Activated CD4-positive, alpha-beta T cell treated with anti-CD3 and anti-CD28 coated beads for 36 hours (primary cell): Measurements from ENCODE around the gene KCNMA1. TPM values are rescaled to one million over a fixed set of nuclear protein-coding genes. Genes with fewer than 3 reads are reported as not detected.

Source experiments
- ATAC-seq: fragments of 200-7000 bp; cut with Tn5 transposase; one replicate; pipeline ENCODE4 v1.10.0; 2021; ENCODE audit warnings: mild to moderate bottlenecking, moderate library complexity
- CTCF ChIA-PET: fragments of 350-600 bp; sonication (Branson Sonifier 250); formaldehyde crosslinking; loops from one replicate; lab custom pipeline; 2021; ENCODE audit warnings: antibody characterized with exemption; lab: Charles Lee
- POLR2A ChIA-PET: fragments of 350-600 bp; sonication (Branson Sonifier 250); formaldehyde crosslinking; loops from one replicate; lab custom pipeline; 2021; ENCODE audit warnings: antibody characterized with exemption, inconsistent platforms; lab: Charles Lee
- DNase-seq: peaks from one replicate; pipeline ENCODE4 v3.0.0-alpha.2; 2020
- H3K27ac Mint-ChIP-seq: one replicate; pipeline ENCODE4 v1.8.0; 2021; ENCODE audit warnings: mixed read lengths
- H3K27me3 Mint-ChIP-seq: one replicate; pipeline ENCODE4 v1.8.0; 2021; ENCODE audit warnings: mixed read lengths
- H3K36me3 Mint-ChIP-seq: one replicate; pipeline ENCODE4 v1.8.0; 2021; ENCODE audit warnings: low read depth, mixed read lengths
- H3K4me1 Mint-ChIP-seq: one replicate; pipeline ENCODE4 v1.8.0; 2021; ENCODE audit warnings: mixed read lengths
- H3K4me3 Mint-ChIP-seq: one replicate; pipeline ENCODE4 v1.8.0; 2021; ENCODE audit warnings: mild to moderate bottlenecking, moderate library complexity, mixed read lengths
- H3K9me3 Mint-ChIP-seq: one replicate; pipeline ENCODE4 v1.8.0; 2021; ENCODE audit warnings: low read depth, mixed read lengths
- intact Hi-C, 2 experiments: fragments of 100-400 bp; cut with DNase I in 1 of 2; cut with micrococcal nuclease in 1 of 2; formaldehyde crosslinking; loops; one replicate each; pipeline versions ENCODE4 v1.14.2 to v1.15.1; 2022 to 2024; cut with DNase I, micrococcal nuclease
- total RNA-seq, 2 experiments: library from RNA; stranded (reverse); gene quantifications; one replicate each; pipeline ENCODE4 v1.2.3, GENCODE V29; 2021

KCNMA1 gene
- total RNA-seq, 2 experiments from 2014 or later: 0.18 TPM; not detected in 1

- Mint-ChIP-seq H3K36me3 (no peaks in the 10 kb centered on the region), H3K4me1 (no peaks in the 10 kb centered on the region), H3K27ac (no peak overlapping the region), H3K4me3 (no peak overlapping the region), H3K27me3 (peaks cover 13% of the 10 kb centered on the region), H3K9me3 (no peaks in the 10 kb centered on the region)
- ATAC-seq (no peak), DNase-seq (no peak)
- intact Hi-C loops: no loop called here
- ChIA-PET CTCF (no interaction called here), POLR2A (no interaction called here)
Observed at GRCh38 chr10:77207828-77208185, 429.8 kb downstream of the KCNMA1 start.

DNA sequence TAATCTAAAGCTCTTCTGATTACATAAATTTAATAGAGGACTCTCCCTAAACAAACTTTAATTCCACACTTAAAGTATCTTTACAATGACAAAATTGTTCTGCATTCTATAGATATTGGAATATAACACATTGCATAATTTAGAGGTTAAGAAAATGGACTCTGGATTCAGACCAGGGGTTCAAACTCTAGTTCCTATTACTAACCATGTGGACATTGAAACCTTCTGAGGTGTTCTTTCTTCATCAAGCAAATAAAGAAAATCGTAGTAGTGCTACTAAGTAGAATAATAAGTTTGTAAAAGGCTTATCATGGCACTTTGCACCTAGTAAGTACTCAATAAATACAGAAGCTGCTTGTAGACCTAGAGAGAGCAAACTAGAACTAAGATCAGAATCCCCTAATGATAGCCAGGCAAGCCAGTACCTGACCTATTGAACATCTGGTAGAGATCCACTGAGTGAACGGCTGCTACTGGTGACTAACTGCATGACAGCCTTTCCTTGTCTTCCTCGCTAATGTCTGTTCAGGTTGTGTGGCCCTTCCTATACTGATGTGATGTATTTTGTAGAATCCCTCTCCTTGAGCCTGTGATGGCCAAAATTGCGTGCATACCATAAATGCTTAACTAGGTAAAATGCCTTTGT is 430.3 kb downstream of the KCNMA1 start:
- H3K27me3 Mint-ChIP-seq: peaks cover 14% of the 10 kb centered on the region
- no peak overlapping the region for H3K4me3 Mint-ChIP-seq
- H3K9me3 Mint-ChIP-seq: no peaks in the 10 kb centered on the region
- H3K4me1 Mint-ChIP-seq: no peaks in the 10 kb centered on the region
- H3K36me3 Mint-ChIP-seq: no peaks in the 10 kb centered on the region
- POLR2A ChIA-PET: no interaction called here
- ATAC-seq: no peak
- no peak for DNase-seq
- H3K27ac Mint-ChIP-seq: no peak overlapping the region
- intact Hi-C loops: no loop called here
- CTCF ChIA-PET: no interaction called here

GRCh38 chr10:77205135-77205534 is 432.5 kb downstream of the KCNMA1 start:
- H3K4me3 Mint-ChIP-seq: no peak overlapping the region
- H3K27me3 Mint-ChIP-seq: peaks cover 19% of the 10 kb centered on the region
- H3K36me3 Mint-ChIP-seq: no peaks in the 10 kb centered on the region
- H3K27ac Mint-ChIP-seq: no peak overlapping the region
- H3K4me1 Mint-ChIP-seq: no peaks in the 10 kb centered on the region
- no peak for ATAC-seq
- DNase-seq: no peak
- intact Hi-C loops: no loop called here
- POLR2A ChIA-PET: no interaction called here
- no peaks in the 10 kb centered on the region for H3K9me3 Mint-ChIP-seq
- CTCF ChIA-PET: no interaction called here

DNA sequence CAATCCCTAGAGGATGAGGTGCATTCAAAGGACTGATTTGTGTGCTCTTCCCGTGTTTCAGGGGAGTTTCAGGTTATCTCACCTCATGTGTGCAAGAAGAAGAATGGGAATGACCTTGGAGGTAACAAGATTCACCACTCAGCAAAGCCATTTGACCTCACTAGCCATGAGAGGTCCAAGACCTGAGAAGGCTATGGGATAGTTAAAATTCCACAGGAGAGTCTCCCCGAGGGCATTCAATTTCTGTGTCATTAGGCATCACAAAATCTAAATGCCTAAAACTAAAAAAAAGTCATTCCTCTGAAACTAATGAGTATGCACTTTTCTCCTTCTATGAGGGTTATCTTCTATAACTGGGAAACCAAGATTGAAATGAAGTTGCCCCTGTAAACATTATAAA is 433.4 kb downstream of the KCNMA1 start:
- peaks cover 19% of the 10 kb centered on the region for H3K27me3 Mint-ChIP-seq
- H3K9me3 Mint-ChIP-seq: no peaks in the 10 kb centered on the region
- POLR2A ChIA-PET: no interaction called here
- intact Hi-C loops: no loop called here
- CTCF ChIA-PET: interaction anchor here (0.7 kb wide), 1 partner anchor 1069 kb away, joined by 3 read pairs; no protein-coding TSS in a partner anchor
- H3K36me3 Mint-ChIP-seq: no peaks in the 10 kb centered on the region
- no peaks in the 10 kb centered on the region for H3K4me1 Mint-ChIP-seq
- DNase-seq (no peak), ATAC-seq (no peak)
- no peak overlapping the region for H3K4me3 Mint-ChIP-seq
- no peak overlapping the region for H3K27ac Mint-ChIP-seq

DNA sequence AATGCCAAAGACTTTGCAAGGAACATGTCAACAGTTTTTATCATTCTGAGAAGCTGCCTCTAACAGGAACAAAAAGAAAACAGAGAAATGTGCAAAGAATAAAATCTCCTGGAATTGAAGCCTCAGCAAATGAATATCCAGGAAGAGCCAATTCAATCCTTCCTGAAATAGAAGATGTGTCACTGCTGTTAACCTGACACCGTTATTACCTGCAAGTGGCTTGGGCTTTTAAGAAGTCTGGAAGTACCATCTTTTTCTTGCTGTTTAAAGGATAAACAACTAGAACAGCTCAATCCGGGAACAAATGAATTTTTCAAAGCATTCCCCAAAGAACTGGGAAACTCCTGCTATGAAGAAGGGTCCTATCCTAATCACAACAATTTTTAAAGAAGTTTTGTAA is 434.8 kb downstream of the KCNMA1 start:
- Mint-ChIP-seq H3K4me1 (no peaks in the 10 kb centered on the region), H3K27me3 (peaks cover 19% of the 10 kb centered on the region), H3K36me3 (no peaks in the 10 kb centered on the region), H3K4me3 (no peak overlapping the region), H3K27ac (no peak overlapping the region), H3K9me3 (no peaks in the 10 kb centered on the region)
- intact Hi-C loops: no loop called here
- DNase-seq (no peak), ATAC-seq (no peak)
- ChIA-PET CTCF (interaction anchor here (0.9 kb wide), 1 partner anchor 16 kb away, joined by 3 read pairs; no protein-coding TSS in a partner anchor), POLR2A (no interaction called here)

GRCh38 chr10:77201135-77202106 is 436.2 kb downstream of the KCNMA1 start:
- H3K4me3 Mint-ChIP-seq: no peak overlapping the region
- ATAC-seq (no peak), DNase-seq (no peak)
- CTCF ChIA-PET: no interaction called here
- intact Hi-C loops: no loop called here
- H3K4me1 Mint-ChIP-seq: no peaks in the 10 kb centered on the region
- POLR2A ChIA-PET: no interaction called here
- H3K9me3 Mint-ChIP-seq: no peaks in the 10 kb centered on the region
- peaks cover 16% of the 10 kb centered on the region for H3K27me3 Mint-ChIP-seq
- H3K27ac Mint-ChIP-seq: no peak overlapping the region
- no peaks in the 10 kb centered on the region for H3K36me3 Mint-ChIP-seq

DNA sequence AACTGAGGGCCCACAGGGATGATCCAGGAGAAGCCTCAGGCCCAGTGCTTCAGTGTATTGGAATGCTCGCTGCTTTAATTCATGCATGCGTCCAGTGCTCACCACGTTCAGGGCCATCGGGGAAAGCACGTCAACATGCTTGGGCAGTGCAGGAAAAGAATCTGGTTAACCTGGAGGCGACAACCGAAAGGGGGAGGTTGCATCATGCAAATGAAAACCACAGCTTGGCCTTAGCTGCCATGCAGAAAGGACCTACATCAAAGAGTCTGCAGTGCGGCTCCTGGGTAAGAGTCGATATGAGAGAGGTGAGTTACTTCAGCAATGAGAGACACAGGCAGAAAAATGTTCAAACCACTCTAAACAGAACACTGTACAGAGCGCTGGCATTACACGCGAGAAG is 440.1 kb downstream of the KCNMA1 start:
- no peak for ATAC-seq
- Mint-ChIP-seq H3K27me3 (peaks cover 10% of the 10 kb centered on the region), H3K4me1 (no peaks in the 10 kb centered on the region), H3K27ac (no peak overlapping the region), H3K36me3 (no peaks in the 10 kb centered on the region), H3K9me3 (no peaks in the 10 kb centered on the region), H3K4me3 (no peak overlapping the region)
- DNase-seq: no peak
- ChIA-PET CTCF (no interaction called here), POLR2A (no interaction called here)
- intact Hi-C loops: no loop called here

- no peaks in the 10 kb centered on the region for H3K9me3 Mint-ChIP-seq
- ATAC-seq (no peak), DNase-seq (no peak)
- H3K27ac Mint-ChIP-seq: no peak overlapping the region
- no peaks in the 10 kb centered on the region for H3K4me1 Mint-ChIP-seq
- peaks cover 6% of the 10 kb centered on the region for H3K27me3 Mint-ChIP-seq
- no peaks in the 10 kb centered on the region for H3K36me3 Mint-ChIP-seq
- CTCF ChIA-PET: no interaction called here
- POLR2A ChIA-PET: no interaction called here
- no peak overlapping the region for H3K4me3 Mint-ChIP-seq
- intact Hi-C loops: no loop called here
Observed at GRCh38 chr10:77196614-77197013, 441.0 kb downstream of the KCNMA1 start.

DNA sequence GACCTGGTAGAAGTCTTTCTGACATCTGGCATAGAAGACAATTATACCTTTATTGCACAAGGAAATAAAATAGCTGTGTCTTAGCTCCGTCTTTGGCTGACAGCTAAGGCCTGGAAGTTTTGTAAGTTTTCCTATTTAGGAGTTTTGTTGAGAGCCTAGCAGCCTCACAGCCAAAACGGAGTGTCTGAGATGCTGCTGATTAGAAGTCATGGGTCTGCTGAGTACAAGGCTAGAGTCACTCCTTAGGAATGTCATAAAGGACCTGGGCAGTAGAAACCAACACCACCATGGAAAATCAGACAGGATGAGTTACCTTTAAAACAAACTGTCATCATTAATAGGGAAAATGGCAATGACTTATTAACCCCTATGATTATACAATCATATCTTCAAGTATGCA is 442.5 kb downstream of the KCNMA1 start:
- ChIA-PET POLR2A (no interaction called here), CTCF (interaction anchor here (0.6 to 0.9 kb wide), 2 partner anchors 11 to 21 kb away, joined by 3 read pairs; no protein-coding TSS in a partner anchor)
- intact Hi-C loops: no loop called here
- no peaks in the 10 kb centered on the region for H3K9me3 Mint-ChIP-seq
- no peaks in the 10 kb centered on the region for H3K4me1 Mint-ChIP-seq
- no peak overlapping the region for H3K4me3 Mint-ChIP-seq
- H3K27ac Mint-ChIP-seq: no peak overlapping the region
- DNase-seq (no peak), ATAC-seq (no peak)
- H3K27me3 Mint-ChIP-seq: peaks cover 4% of the 10 kb centered on the region
- no peaks in the 10 kb centered on the region for H3K36me3 Mint-ChIP-seq

GRCh38 chr10:77193001-77193400 is 444.6 kb downstream of the KCNMA1 start:
- peaks cover 10% of the 10 kb centered on the region for H3K27me3 Mint-ChIP-seq
- no peaks in the 10 kb centered on the region for H3K4me1 Mint-ChIP-seq
- H3K4me3 Mint-ChIP-seq: no peak overlapping the region
- H3K9me3 Mint-ChIP-seq: no peaks in the 10 kb centered on the region
- ATAC-seq: no peak
- no peak overlapping the region for H3K27ac Mint-ChIP-seq
- CTCF ChIA-PET: no interaction called here
- no peaks in the 10 kb centered on the region for H3K36me3 Mint-ChIP-seq
- no peak for DNase-seq
- POLR2A ChIA-PET: interaction anchor here (0.7 kb wide), 1 partner anchor 1698 kb away, joined by 3 read pairs; no protein-coding TSS in a partner anchor
- intact Hi-C loops: no loop called here

GRCh38 chr10:77192402-77192801 is 445.2 kb downstream of the KCNMA1 start:
- H3K27me3 Mint-ChIP-seq: peaks cover 10% of the 10 kb centered on the region
- H3K27ac Mint-ChIP-seq: no peak overlapping the region
- H3K4me1 Mint-ChIP-seq: no peaks in the 10 kb centered on the region
- no peak for DNase-seq
- no peaks in the 10 kb centered on the region for H3K9me3 Mint-ChIP-seq
- POLR2A ChIA-PET: no interaction called here
- H3K36me3 Mint-ChIP-seq: no peaks in the 10 kb centered on the region
- intact Hi-C loops: no loop called here
- CTCF ChIA-PET: interaction anchor here (1.4 kb wide), 1 partner anchor 24 kb away, joined by 3 read pairs; no protein-coding TSS in a partner anchor
- no peak for ATAC-seq
- H3K4me3 Mint-ChIP-seq: no peak overlapping the region
